DND-41 (cell line): ENCODE data around the gene RFK.

Experiments
- CTCF ChIP-seq: IDR thresholded peaks from 2 replicates; pipeline ENCODE4 v1.5.1; 2012; ENCODE audit warnings: borderline replicate concordance, low read length, moderate library complexity, mild to moderate bottlenecking; ENCODE audit not compliant: poor library complexity, severe bottlenecking; ENCODE audit errors: extremely low read depth
- EZH2 ChIP-seq: IDR thresholded peaks from 3 replicates; pipeline ENCODE4 v1.6.1; 2012; ENCODE audit warnings: borderline replicate concordance, low read depth, mild to moderate bottlenecking, moderate library complexity, low read length, inconsistent platforms; ENCODE audit not compliant: severe bottlenecking

- TF ChIP-seq CTCF (peak; percentile 43), EZH2 (no peak)
These were observed at the start of gene RFK for GRCh38 chr9:76394195-76394959.
